GM18505 (cell line): ENCODE results near the gene SMPD2.
"Not testable (repeated sequence)": the region's sequence is repeated elsewhere in the genome, so short reads cannot be mapped to it uniquely, and the experiment has no call there.

Experiments used
- ATAC-seq: cut with Tn5 transposase; IDR thresholded peaks from one replicate; pipeline ENCODE4 v1.9.1; 2021; ENCODE audit not compliant: unreplicated experiment
- POLR2A ChIP-seq: IDR thresholded peaks from 4 replicates; pipeline ENCODE4 v1.6.1; 2011; ENCODE audit warnings: borderline replicate concordance; ENCODE audit not compliant: insufficient read depth, insufficient read length; ENCODE audit errors: extremely low read depth

Gene SMPD2

DNA sequence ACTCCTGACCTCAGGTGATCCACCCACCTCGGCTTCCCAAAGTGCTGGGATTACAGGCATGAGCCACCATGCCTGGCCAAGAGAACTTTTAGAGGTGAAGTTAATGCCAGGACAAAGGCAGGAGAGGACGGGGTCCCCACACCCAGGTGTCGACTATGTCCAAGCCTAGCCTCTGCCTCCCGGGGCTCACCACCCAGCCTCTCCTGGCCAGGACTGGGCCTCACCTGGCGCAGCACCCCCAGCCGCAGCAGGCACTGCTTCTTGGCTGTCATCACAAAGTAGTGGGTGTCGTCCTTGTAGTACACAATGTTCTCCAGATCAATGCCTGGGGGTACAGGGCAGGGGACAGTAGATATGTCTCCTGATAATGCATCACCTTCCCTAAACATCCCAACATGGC, 10.9 kb downstream of the SMPD2 start:
- no peak for TF ChIP-seq POLR2A
- no peak for ATAC-seq

DNA sequence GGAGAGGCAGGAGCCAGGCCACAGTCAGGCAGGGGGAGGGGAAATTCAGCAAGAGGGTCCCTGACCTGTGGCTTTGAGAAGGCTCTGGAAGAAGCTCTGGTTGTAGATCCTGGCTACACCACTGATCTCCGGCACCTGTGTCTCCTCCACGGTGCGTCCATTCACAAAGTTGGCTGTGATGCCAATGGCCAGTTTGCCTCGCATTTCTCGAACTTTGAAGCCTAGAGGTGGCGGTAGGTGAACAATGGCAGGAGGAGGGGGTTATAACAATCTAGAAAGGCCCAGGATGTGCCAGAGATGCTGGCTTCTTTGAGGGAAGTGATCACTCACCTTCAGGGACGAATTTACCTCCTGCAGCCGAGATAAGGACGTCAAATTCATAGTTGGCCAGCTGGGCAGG, 11.7 kb downstream of the SMPD2 start:
- no peak for TF ChIP-seq POLR2A
- no peak for ATAC-seq

DNA sequence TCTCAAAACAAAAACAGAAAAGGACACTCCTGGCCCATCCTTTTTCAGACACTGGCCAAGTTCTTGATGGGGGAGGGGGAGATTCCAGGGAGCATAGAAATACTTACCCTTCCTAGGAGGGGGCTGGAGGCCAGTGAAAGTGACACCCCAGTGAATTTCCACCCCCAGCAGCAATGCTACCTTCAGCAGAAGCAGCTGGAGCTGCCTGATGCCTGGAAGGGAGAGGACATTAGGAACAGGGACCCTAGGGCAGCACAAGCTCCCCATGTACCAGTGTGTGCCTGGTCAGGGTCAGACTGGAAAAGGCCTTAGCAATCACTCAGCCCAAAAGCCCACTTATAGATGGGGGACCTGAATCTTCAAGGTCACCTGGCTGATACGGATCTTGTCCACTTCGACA, 12.6 kb downstream of the SMPD2 start:
- ATAC-seq = no peak
- TF ChIP-seq POLR2A = no peak

DNA sequence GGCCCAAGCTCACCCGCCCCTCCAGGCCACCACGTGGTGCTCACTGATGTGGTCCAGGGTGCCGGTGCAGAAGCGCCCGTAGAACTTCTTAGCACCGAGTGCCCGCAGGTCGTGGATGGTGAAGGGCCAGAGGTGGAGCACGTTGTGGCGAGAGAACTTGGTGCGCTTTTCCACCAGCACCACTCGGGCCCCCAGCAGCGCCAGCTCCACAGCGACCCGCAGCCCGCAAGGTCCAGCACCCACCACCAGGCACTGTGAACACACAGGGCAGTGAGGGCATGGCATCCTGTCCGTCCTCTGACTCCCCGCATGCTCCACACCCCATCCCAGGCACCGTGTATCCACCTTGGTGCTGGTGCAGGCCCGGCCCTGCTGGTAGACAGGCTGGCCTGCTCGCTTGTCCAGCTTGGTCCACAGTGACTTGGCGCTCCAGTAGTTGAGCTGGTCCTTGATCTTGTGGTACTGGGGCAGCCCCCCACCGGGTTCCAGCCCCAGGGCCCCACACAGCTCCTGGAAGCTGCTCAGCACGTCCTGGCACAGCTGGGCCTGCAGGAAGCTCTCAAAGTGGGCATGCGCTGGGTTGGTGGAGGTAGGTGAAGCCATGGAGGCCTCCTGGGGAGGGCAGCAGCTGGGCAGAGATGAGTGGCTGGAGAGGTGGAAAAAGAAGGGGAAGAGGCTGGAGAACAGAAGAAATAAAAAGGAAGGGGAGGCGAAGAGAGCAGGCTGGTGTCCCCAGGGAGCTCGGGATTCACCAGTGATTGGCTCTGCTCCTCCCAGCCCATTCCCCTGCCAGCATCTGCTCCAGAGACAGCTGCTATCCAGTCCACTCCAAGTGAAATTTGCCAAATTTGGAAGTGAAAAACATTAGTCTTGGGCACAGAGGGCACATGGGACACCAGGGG, 13.3 kb downstream of the SMPD2 start:
- no peak for TF ChIP-seq POLR2A

DNA sequence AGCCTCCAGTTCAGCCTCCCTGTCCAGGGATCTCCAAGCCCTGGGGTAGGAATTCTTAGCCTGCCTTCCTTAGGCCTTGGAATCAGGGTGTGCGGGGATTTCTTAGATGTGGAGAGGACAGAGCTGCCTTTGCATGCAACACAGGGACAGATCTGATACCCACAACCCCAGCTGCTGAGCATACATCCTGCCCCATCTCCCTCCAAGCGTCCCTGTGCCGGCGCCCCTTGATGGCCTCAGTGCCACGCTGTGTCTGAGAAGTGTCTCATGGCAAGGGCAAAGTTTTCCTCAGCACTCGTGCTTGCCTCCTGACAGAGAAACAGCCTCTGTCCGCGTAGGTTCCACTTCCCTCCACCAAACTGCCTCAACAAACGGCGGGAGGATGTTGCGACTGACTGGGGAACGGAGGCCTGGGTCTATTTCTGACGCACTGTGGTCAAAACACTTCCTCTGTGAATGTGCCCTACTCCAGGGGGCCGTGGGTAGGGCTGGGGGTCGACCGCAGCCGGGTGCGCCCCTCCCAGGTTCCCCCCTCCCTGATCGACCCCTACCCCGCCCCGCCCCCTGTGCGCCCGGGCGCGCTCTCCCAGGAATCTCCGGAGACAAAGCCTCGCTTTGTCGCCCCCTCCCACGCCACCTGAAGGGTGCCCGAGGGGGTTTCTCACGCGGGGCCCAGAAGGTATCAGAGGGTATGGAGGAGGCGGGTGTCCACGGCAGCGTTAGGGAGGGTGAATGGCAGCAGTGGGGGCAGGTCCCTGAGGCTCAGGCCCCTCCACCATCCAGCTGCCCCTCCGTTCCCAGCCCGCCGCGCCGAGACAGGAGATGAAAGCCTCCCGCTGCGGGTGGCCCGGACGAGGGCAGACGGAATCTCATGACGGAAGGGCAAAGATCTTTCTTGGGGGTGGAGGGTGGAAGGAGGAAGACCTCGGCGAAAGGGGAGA, 14.2 kb downstream of the SMPD2 start:
- peak; percentile 78 for TF ChIP-seq POLR2A
- ATAC-seq = peak; percentile 31

More for the DNA sequence above, 13.3 kb downstream of the SMPD2 start:
- no peak for ATAC-seq

DNA sequence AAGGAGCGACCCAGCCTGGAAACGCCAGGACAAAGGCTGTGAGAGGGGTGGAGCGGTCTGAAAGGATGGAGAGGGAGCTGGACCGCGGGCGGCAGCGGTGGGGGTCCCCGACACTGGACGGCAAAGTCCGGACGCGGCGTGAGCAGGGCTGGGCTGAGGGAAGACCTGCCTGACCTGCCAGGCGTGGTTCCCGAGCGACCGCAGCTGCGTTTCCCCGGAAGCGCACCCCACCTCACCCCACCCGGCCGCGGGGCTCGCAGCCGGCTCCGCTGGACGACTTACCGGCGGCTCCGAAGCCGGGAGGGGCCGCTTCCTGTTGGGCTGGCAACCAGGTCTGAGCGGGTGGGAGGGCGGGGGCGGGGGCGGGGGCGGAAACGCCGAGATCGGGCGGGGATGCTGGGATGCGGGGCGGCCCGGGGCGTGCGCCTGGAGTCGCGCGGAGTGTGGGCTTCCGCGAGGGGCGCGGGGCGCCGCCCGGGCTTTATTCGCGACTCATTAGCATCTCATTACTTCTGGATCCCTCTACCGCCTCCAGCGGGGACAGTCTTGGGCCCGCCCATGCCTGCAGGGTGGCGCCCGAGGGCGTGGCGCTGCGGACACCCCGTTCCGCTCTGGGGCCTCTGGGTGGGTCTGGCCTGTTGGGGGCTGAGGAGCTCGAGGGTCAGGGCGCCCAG, 15.1 kb downstream of the SMPD2 start, which contains the start of gene MICAL1:
MICAL1 (minus strand) TSS at position 336 of the 674 bp plus-strand sequence. CDS start 1,576 bp downstream, outside the sequence.
- TF ChIP-seq POLR2A = peak; percentile 83
- ATAC-seq = peak; percentile 54

DNA sequence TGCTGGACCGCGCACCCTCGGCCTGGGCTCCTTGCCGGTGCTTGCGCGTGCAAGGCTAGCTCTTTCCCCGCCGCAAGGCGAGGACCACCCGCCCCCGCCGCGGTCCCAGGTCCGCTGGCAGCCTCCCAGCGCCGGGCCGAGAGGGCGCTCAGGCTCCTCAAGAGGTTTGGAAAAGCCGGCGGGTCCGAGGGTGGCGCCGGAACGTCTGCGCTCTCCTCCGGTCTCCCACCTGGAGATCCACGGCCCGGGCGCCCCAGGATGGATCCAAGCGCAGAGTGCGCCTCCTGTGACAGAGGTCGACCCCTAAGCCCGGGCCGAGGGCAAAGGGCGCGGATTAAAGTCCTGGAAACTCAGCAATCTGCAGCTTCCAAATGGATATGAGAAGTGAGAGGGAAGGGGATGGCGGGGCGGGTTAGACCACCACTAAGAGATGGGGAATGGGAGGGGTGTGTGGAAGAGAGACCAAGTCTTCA, 15.6 kb downstream of the SMPD2 start:
- TF ChIP-seq POLR2A = peak; percentile 3
- ATAC-seq = peak; percentile 4

DNA sequence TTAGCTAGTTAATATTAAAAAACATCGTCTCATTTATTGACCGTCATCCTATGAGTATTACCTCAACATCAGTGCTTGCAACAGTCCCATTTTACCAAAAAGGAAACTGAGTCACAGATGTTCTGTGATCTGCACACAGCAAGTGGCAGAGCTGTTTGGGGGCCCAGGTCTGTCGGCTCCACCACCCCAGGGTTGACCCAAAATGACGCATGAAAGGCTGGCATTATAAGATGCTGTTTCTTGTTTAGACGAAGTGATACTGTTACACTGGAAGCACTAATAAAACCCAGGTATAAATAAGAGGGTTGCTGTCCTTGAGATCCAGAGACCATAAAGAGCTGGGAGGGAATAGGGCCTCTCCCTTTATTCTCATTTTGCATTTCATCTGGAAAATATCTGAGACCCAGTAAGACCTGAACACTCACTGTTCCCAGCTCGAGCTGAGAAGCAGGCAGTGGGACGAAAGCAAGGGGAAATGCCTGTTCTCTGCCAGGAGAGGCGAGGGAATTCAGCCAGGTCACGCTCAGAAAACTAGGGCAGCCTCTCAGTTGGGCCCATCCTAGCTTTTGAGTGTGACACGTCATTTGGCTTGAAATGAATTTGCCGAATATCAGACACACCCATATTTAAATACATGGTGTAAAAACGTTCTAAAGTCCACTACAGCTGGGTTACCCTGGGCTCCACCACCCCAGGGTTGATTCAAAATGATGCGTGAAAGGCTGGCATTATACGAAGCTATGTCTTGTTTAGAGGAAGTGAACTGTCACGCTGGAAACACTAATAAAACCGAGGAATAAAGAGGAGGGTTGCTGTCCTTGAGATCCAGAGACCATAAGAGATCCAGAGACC, 16.4 kb downstream of the SMPD2 start:
- ATAC-seq = no peak
- no peak for TF ChIP-seq POLR2A

DNA sequence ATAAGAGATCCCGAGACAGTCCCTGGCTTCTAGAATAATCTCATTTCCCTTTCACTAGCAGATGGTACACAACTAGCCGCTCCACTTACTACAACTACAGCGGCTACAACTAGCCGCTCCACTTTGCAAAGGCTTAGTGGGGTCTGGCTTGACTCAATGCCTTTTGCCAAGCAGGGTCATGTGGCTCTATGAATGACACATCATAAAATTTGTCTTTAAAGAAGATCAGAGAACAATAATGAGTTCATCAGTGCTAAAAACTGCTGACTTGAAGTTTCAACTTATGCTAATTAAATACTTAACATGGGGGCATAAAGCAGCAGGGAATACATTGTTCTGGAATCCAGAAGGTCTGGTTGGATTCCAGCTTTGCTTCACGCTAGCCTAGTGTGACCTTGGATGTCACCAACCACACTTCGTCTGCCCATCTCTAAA, 17.1 kb downstream of the SMPD2 start:
- ATAC-seq = no peak
- TF ChIP-seq POLR2A = no peak

DNA sequence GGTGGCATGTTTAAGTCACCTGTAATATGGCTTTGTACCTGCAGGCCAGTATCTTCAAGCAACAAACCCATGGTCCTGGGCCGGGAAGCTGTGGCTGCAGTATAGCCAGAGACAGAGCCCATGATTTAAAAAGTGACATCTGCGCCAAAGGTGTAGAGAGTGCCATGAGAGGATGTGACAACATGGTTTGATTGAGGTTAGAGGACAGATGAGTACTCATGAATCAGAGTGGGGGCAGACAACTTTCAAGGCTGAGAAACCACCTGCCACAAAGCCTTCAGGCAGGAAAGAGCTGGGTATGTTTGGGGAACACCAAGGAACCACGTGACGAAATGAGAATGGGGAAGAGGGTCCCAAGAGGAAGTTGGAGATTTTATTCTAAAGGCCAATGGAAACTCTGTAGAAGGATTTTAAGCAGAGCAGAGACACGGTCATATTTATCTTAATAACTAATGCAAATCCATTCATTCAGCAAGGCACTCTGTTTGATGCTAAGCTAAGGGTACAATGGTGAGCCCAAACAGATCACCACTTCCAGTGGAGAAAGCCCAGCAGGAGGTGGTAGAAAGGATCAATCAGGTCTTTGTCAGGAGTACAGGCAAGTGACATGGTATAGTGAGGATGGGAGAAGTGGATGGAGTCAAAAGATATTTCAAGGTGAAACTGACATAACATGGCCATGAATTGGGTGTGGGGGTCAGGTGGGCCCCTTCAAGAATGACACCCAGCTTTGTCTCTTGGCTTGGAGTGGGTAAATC, 18.4 kb downstream of the SMPD2 start:
- ATAC-seq = peak; percentile 22
- TF ChIP-seq POLR2A = no peak

DNA sequence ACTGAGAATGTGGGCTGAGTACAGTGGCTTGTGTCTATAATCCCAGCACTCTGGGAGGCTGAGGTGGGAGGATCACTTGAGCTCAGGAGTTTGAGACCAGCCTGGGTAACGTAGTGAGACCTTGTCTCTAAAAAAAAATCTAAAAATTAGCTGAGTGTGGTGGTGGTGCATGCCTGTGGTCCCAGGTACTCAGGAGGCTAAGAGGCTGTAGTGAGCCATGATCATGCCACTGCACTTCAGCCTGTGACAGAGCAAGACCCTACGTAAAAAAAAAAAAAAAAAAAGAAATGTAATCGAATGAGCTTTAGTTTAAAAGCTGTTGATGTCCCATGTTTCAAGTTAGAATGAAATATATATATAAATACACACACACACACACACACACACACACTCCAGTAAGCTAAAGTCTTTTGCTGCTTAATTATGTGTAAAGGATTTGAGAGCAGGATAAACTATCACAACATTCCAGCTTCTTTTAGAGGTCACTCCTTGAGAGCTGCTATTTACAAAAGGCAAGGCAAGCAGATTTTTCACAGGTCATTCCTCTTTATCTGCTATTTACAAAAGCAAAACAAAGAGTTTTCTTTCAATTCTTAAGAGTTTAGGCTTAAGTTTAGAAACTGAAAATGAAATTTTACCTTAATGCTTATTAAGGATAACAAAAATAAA, 19.8 kb downstream of the SMPD2 start:
- TF ChIP-seq POLR2A = no peak
- ATAC-seq = no peak

DNA sequence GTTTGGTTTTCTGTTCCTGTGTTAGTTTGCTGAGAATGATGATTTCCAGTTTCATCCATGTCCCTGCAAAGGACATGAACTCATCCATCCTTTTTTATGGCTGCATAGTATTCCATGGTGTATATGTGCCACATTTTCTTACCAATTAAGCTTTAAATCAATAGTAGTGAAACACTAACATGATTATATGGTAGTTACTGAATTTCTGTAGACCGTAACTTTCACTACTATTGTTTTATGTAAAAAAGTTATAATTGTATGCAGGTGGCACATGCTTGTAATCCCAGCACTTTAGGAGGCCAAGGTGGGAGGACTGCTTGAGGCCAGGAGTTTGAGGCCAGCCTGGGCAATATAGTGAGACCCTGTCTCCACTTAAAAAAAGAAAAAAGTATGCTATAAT, 20.7 kb downstream of the SMPD2 start:
- ATAC-seq = not testable (repeated sequence)
